Body of pancreas (tissue), 4 donors: Measurements from ENCODE around the gene KRTAP4-4. TPM values are rescaled to one million over a fixed set of nuclear protein-coding genes. Genes with fewer than 3 reads are reported as not detected.

ENCODE experiments used
- ATAC-seq: fragments of 150-250 bp; one replicate; pipeline ENCODE4 v1.9.1; 2016
- DNase-seq, 4 donors: peaks; one replicate each; pipeline ENCODE4 v3.0.0-alpha.2; 2019
- H3K27ac ChIP-seq, 4 donors: fragments of 200-600 bp; sonication (generic); 1 replicate in 3 of 4; 2 replicates in 1 of 4; pipeline versions ENCODE4 v1.5.1 to v1.6.1; 2016 to 2019; ENCODE audit warnings: mild to moderate bottlenecking in 1 of 4, mixed read lengths in 1 of 4, moderate library complexity in 1 of 4
- H3K27me3 ChIP-seq, 2 donors: fragments of 200-600 bp; sonication (generic); one replicate each; pipeline ENCODE4 v1.6.0; 2016; ENCODE audit warnings: mild to moderate bottlenecking in 1 of 2
- H3K36me3 ChIP-seq, 2 donors: fragments of 200-600 bp; sonication (generic); replicated peaks in 1 of 2; 2 replicates each; pipeline ENCODE4 v1.5.1; 2016; ENCODE audit warnings: low read depth in 2 of 2; ENCODE audit not compliant: insufficient read depth in 1 of 2
- H3K4me1 ChIP-seq: fragments of 200-600 bp; sonication (generic); one replicate; pipeline ENCODE4 v1.6.0; 2016
- H3K4me3 ChIP-seq, 2 donors: fragments of 200-600 bp; sonication (generic); 1 replicate in 1 of 2; 2 replicates in 1 of 2; pipeline ENCODE4 v1.5.1; 2016 to 2019
- H3K9me3 ChIP-seq, 3 donors: fragments of 200-600 bp; sonication (generic); 1 replicate in 2 of 3; 2 replicates in 1 of 3; pipeline ENCODE4 v1.5.1; 2016
- POLR2A ChIP-seq, 3 donors: fragments of 450-650 bp; IDR thresholded peaks; one replicate each; pipeline ENCODE4 v1.6.1; 2016; ENCODE audit warnings: antibody characterized with exemption in 3 of 3, mild to moderate bottlenecking in 2 of 3
- WGBS, 2 donors: methylation state at CpG; one replicate each; pipeline ENCODE4 v1.1.5; 2017; 5-methylcytosine and 5-hydroxymethylcytosine counted together
- intact Hi-C: fragments of 100-400 bp; cut with DNase I; formaldehyde crosslinking; loops from one replicate; pipeline ENCODE4 v1.15.1; 2023
- total RNA-seq, 2 donors: library from RNA; depleted of rRNA; stranded (reverse); fragments of >200 nt; gene quantifications; one replicate each; pipeline ENCODE4 v1.1.0, GENCODE V29; 2016
- TF ChIP-seq, protein P1 (sequence below), 7 experiments: fragments of 450-650 bp in 4 of 7; fragments of 200-600 bp in 3 of 7; sonication (generic) in 3 of 7; IDR thresholded peaks; one replicate each; pipeline ENCODE4 v1.5.1; 2016 to 2019; ENCODE audit warnings: antibody characterized with exemption in 7 of 7

Gene KRTAP4-4
- total RNA-seq, 2 donors from 2014 or later = not detected

DNA sequence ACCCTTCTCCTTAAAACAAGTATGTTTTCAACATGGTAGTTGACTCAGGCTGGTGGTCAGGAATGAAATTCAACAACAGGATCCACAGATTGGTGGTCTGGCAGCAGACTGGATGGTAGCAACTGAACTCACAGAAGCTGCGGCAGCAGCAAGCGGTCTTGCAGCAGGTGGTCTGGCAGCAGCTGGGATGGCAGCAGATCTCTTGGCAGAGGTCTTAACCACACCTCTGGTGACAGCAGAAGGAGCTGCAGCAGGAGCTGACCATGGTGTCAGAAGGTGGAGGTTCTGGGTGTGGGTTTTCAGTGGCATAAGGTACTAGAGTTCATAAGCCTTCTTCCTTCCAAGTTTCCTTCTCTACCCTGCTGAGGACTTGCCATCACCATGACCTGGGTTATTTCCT lies 26.3 kb upstream of the KRTAP4-4 start:
- ATAC-seq = no peak
- H3K36me3 ChIP-seq = no peaks in the 10 kb centered on the region
- H3K4me3 ChIP-seq = no peak overlapping the region
- 80 to 89% methylated on average over 2 of the region's 2 CpGs for WGBS, 2 donors
- DNase-seq = no peak
- no peak for TF ChIP-seq POLR2A (IDR thresholded peaks at IDR 0.05)
- TF ChIP-seq, protein P1, sequence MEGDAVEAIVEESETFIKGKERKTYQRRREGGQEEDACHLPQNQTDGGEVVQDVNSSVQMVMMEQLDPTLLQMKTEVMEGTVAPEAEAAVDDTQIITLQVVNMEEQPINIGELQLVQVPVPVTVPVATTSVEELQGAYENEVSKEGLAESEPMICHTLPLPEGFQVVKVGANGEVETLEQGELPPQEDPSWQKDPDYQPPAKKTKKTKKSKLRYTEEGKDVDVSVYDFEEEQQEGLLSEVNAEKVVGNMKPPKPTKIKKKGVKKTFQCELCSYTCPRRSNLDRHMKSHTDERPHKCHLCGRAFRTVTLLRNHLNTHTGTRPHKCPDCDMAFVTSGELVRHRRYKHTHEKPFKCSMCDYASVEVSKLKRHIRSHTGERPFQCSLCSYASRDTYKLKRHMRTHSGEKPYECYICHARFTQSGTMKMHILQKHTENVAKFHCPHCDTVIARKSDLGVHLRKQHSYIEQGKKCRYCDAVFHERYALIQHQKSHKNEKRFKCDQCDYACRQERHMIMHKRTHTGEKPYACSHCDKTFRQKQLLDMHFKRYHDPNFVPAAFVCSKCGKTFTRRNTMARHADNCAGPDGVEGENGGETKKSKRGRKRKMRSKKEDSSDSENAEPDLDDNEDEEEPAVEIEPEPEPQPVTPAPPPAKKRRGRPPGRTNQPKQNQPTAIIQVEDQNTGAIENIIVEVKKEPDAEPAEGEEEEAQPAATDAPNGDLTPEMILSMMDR (IDR thresholded peaks at IDR 0.05) = no peak
- intact Hi-C loops = no loop called here
- H3K27me3 ChIP-seq = no peaks in the 10 kb centered on the region
- H3K27ac ChIP-seq = no peak overlapping the region
- H3K9me3 ChIP-seq = no peaks in the 10 kb centered on the region
- no peaks in the 10 kb centered on the region for H3K4me1 ChIP-seq

DNA sequence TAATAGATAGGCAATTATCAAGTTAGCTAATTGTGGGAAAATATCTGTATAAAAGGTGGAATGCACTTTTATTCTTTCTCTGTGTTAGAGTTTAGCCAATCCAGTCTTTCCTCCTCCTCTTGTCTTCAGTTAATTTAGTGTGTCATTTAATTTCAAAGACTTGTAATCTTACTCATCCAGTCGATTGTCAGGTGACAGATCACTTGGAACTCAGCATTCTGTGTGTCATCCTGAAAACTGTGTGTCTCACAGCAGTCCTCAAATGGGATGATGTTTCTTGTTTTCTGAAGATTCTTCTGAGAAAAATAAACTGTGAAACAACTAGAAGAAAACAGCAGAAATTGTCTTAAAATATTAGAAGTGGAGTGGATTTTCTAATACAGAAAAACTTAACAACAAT lies 24.5 kb upstream of the KRTAP4-4 start:
- 9 to 38% methylated on average over 1 of the region's 1 CpG for WGBS, 2 donors
- Histone ChIP-seq H3K36me3 (no peaks in the 10 kb centered on the region), H3K27ac (no peak overlapping the region), H3K9me3 (no peaks in the 10 kb centered on the region), H3K27me3 (no peaks in the 10 kb centered on the region), H3K4me3 (no peak overlapping the region), H3K4me1 (no peaks in the 10 kb centered on the region)
- ATAC-seq = no peak
- TF ChIP-seq, protein P1 (IDR thresholded peaks at IDR 0.05) = no peak
- no peak for TF ChIP-seq POLR2A (IDR thresholded peaks at IDR 0.05)
- no peak for DNase-seq
- intact Hi-C loops = no loop called here

- Histone ChIP-seq H3K9me3 (no peaks in the 10 kb centered on the region), H3K27ac (no peak within 1 kb of the TSS), H3K27me3 (no peaks in the 10 kb centered on the region), H3K4me3 (no peak within 1 kb of the TSS), H3K4me1 (no peaks in the 10 kb centered on the region), H3K36me3 (no peaks in the 10 kb centered on the region)
- ATAC-seq = no peak
- intact Hi-C loops = no loop called here
- 37 to 56% methylated on average over 9 of the region's 9 CpGs for WGBS, 2 donors
- no peak for DNase-seq
- TF ChIP-seq, protein P1 (IDR thresholded peaks at IDR 0.05) = no peak
- TF ChIP-seq POLR2A (IDR thresholded peaks at IDR 0.05) = no peak
Measured at GRCh38 chr17:41184480-41184961, 24.0 kb upstream of the KRTAP4-4 start, which contains the start of gene KRTAP4-1. Gene KRTAP4-1, minus strand, starts transcription at chr17:41184911. Its CDS starts 57 bp downstream, at chr17:41184854.

DNA sequence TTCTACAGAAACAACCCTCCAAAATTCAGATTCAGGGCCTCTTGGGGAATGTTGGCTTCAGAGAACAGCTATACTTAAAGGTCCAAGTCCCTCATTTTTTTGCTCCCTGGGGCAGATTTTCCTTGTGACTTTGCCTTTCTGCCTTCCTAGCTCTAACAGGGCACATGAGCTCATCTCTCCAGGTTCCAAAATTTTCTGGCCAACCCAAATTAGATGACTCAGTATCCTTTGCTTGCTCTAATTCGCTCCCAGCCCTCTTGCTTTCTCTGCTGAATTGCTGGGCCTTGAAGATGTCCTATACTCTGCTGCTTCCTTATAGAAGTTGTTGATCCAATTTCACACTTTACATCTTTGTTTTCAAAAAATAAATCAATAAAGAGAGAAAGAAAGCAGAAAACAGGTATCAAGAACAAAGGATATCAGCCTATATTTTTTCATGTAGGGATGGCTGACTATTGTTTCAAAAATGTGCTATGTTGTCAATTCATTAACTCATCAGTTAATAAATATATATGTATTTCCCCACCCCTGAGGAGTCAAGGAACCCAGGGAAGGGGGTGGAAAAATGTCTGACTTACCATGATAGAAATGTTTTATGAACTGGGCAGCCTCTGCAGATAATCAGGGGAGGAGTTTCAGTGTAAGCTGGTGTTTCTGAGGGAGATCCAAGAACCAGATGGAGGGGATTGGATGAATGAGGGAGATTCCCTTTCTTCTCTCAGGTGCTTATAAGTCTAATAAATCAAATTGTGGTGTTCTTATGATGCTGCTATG lies 18.5 kb upstream of the KRTAP4-4 start:
- Histone ChIP-seq H3K4me3 (no peak overlapping the region), H3K27me3 (no peaks in the 10 kb centered on the region), H3K4me1 (no peaks in the 10 kb centered on the region), H3K27ac (no peak overlapping the region), H3K36me3 (no peaks in the 10 kb centered on the region), H3K9me3 (no peaks in the 10 kb centered on the region)
- WGBS, 2 donors = 77 to 89% methylated on average over 1 of the region's 1 CpG
- ATAC-seq = no peak
- DNase-seq = no peak
- intact Hi-C loops = no loop called here
- TF ChIP-seq, protein P1 (IDR thresholded peaks at IDR 0.05) = no peak
- no peak for TF ChIP-seq POLR2A (IDR thresholded peaks at IDR 0.05)

DNA sequence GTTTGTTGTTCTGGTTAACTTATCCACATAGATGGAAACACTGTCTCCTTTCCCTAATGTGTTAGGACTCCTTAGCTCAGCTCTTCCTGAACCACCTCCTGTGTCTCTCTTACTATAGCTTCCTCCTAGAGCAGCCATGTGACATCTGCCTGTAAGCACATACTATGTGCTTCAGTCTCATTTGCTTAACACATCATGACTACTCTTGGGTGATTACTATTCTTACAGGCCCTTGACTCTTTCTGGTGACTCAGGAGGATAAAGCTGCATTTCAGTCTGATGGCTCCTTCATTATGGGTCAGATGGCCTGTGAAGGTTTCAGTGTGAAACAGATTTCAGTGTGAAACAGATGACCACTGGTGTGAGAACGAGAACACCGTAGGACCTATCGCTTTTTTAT lies 17.8 kb upstream of the KRTAP4-4 start:
- Histone ChIP-seq H3K4me3 (no peak overlapping the region), H3K27ac (no peak overlapping the region), H3K36me3 (no peaks in the 10 kb centered on the region), H3K27me3 (no peaks in the 10 kb centered on the region), H3K9me3 (no peaks in the 10 kb centered on the region), H3K4me1 (no peaks in the 10 kb centered on the region)
- no peak for ATAC-seq
- intact Hi-C loops = no loop called here
- 89 to 92% methylated on average over 3 of the region's 3 CpGs for WGBS, 2 donors
- DNase-seq = no peak
- TF ChIP-seq POLR2A (IDR thresholded peaks at IDR 0.05) = no peak
- TF ChIP-seq, protein P1 (IDR thresholded peaks at IDR 0.05) = no peak
